Fibroblast of the aortic adventitia (primary cell): ENCODE data around the gene CAPN11. TPM values are rescaled to one million over a fixed set of nuclear protein-coding genes. Genes with fewer than 3 reads are reported as not detected.

Source experiments
- small RNA-seq: library from RNA; depleted of rRNA; stranded (forward); fragments of <200 nt; gene quantifications from one replicate; pipeline ENCODE3, GENCODE V24; 2012
- total RNA-seq: library from RNA; depleted of rRNA; stranded (reverse); fragments of >200 nt; gene quantifications from 2 replicates; pipeline ENCODE4 v1.2.3, GENCODE V29; 2012; ENCODE audit warnings: low replicate concordance

The CAPN11 gene
- total RNA-seq, 1 donor, result not detected

Small RNAs within 50 kb of the gene (small RNA-seq; reads per million reads assigned to genes)
- gene RN7SL811P, result not detected

Other genes with a start within 250 kb of the CAPN11 start
- 9.2 and 34.5 TPM in 2 replicates for gene MRPL14, start 31.4 kb upstream of the CAPN11 start, total RNA-seq
- gene TMEM63B, start 31.3 kb upstream of the CAPN11 start, total RNA-seq, result 7.2 and 20.7 TPM in 2 replicates
- not detected in 2 replicates for gene MYMX, start 58.1 kb downstream of the CAPN11 start, total RNA-seq
- 5.2 and 23.6 TPM in 2 replicates for gene SLC29A1, start 64.8 kb downstream of the CAPN11 start, total RNA-seq
- gene HSP90AB1, start 88.3 kb downstream of the CAPN11 start, total RNA-seq, result 797 and 832 TPM in 2 replicates
- gene SLC35B2, start 98.7 kb downstream of the CAPN11 start, total RNA-seq, result 56.4 and 60.8 TPM in 2 replicates
- gene NFKBIE, start 106.7 kb downstream of the CAPN11 start, total RNA-seq, result 5.4 and 74.7 TPM in 2 replicates
- not detected in 2 replicates for gene TMEM151B, start 111.6 kb downstream of the CAPN11 start, total RNA-seq
- gene AARS2, start 154.5 kb downstream of the CAPN11 start, total RNA-seq, result 6.8 and 12.7 TPM in 2 replicates
- gene SPATS1, start 183.8 kb downstream of the CAPN11 start, total RNA-seq, result not detected in 2 replicates
- 27.2 and 29.0 TPM in 2 replicates for gene CDC5L, start 228.9 kb downstream of the CAPN11 start, total RNA-seq